ENCODE data around the gene CAMK1D. TPM values are rescaled to one million over a fixed set of nuclear protein-coding genes. Genes with fewer than 3 reads are reported as not detected.

The CAMK1D gene
- total RNA-seq, 4 donors from 2014 or later = 0.55 to 2.2 (median 1.5) TPM

- in situ Hi-C loops (cut with MboI; ENCODE audit: low sequenced_read_pairs in 4 of 4) = no loop called here
- Histone ChIP-seq H3K4me3 (no peak overlapping the region), H3K36me3 (no peaks in the 10 kb centered on the region), H3K27ac (no peak overlapping the region), H3K9me3 (no peaks in the 10 kb centered on the region), H3K27me3 (no peaks in the 10 kb centered on the region), H3K4me1 (no peaks in the 10 kb centered on the region)
- DNase-seq (no peak), ATAC-seq (no peak)
- TF ChIP-seq POLR2A (IDR thresholded peaks at IDR 0.05) (no peak), CTCF (IDR thresholded peaks at IDR 0.05 in 4 of 5, conservative IDR thresholded peaks at IDR 0.05 in 1 of 5) (no peak)
- intact Hi-C loops (cut with DNase I; ENCODE audit: low total_unique reads) = no loop called here
Measured at GRCh38 chr10:12394241-12395033, 45.1 kb downstream of the CAMK1D start.

- in situ Hi-C loops (cut with MboI; ENCODE audit: low sequenced_read_pairs in 4 of 4) = no loop called here
- no peak for TF ChIP-seq POLR2A (IDR thresholded peaks at IDR 0.05)
- TF ChIP-seq CTCF (IDR thresholded peaks at IDR 0.05 in 4 of 5, conservative IDR thresholded peaks at IDR 0.05 in 1 of 5) = no peak
Measured at GRCh38 chr10:12396093-12396492, 46.7 kb downstream of the CAMK1D start.

GRCh38 chr10:12396567-12396966 is 47.2 kb downstream of the CAMK1D start:
- in situ Hi-C loops (cut with MboI; ENCODE audit: low sequenced_read_pairs in 4 of 4) = no loop called here
- Histone ChIP-seq H3K36me3 (no peaks in the 10 kb centered on the region), H3K4me1 (no peaks in the 10 kb centered on the region), H3K9me3 (no peaks in the 10 kb centered on the region), H3K27me3 (no peaks in the 10 kb centered on the region), H3K27ac (no peak overlapping the region), H3K4me3 (no peak overlapping the region)
- intact Hi-C loops (cut with DNase I; ENCODE audit: low total_unique reads) = no loop called here
- no peak for DNase-seq
- no peak for TF ChIP-seq CTCF (IDR thresholded peaks at IDR 0.05 in 4 of 5, conservative IDR thresholded peaks at IDR 0.05 in 1 of 5)
- TF ChIP-seq POLR2A (IDR thresholded peaks at IDR 0.05) = no peak
- ATAC-seq = no peak

More at GRCh38 chr10:12396093-12396492, 46.7 kb downstream of the CAMK1D start:
- H3K9me3 ChIP-seq = no peaks in the 10 kb centered on the region
- H3K27me3 ChIP-seq = no peaks in the 10 kb centered on the region
- no peak overlapping the region for H3K4me3 ChIP-seq
- ATAC-seq (no peak), DNase-seq (no peak)
- no peak overlapping the region for H3K27ac ChIP-seq
- H3K4me1 ChIP-seq = no peaks in the 10 kb centered on the region
- intact Hi-C loops (cut with DNase I; ENCODE audit: low total_unique reads) = no loop called here
- no peaks in the 10 kb centered on the region for H3K36me3 ChIP-seq

GRCh38 chr10:12397147-12397896 is 48.0 kb downstream of the CAMK1D start:
- DNase-seq = no peak
- TF ChIP-seq CTCF (IDR thresholded peaks at IDR 0.05 in 4 of 5, conservative IDR thresholded peaks at IDR 0.05 in 1 of 5) (no peak), POLR2A (IDR thresholded peaks at IDR 0.05) (no peak)
- H3K4me3 ChIP-seq = no peak overlapping the region
- H3K9me3 ChIP-seq = no peaks in the 10 kb centered on the region
- H3K4me1 ChIP-seq = no peaks in the 10 kb centered on the region
- no peaks in the 10 kb centered on the region for H3K27me3 ChIP-seq
- no peaks in the 10 kb centered on the region for H3K36me3 ChIP-seq
- ATAC-seq = no peak
- intact Hi-C loops (cut with DNase I; ENCODE audit: low total_unique reads) = no loop called here
- H3K27ac ChIP-seq = no peak overlapping the region
- in situ Hi-C loops (cut with MboI; ENCODE audit: low sequenced_read_pairs in 4 of 4) = no loop called here

All from gastrocnemius medialis (tissue), 4 donors.